IMR-90 (cell line): ENCODE results near the gene KCNAB2.

Source experiments
- MAZ ChIP-seq: IDR thresholded peaks from 2 replicates; pipeline ENCODE4 v1.6.1; 2012; ENCODE audit warnings: low read depth, mild to moderate bottlenecking, low read length, improper control_type of control experiment, moderate library complexity, borderline replicate concordance
- MXI1 ChIP-seq: IDR thresholded peaks from 2 replicates; pipeline ENCODE4 v1.6.1; 2012; ENCODE audit warnings: low read depth, mild to moderate bottlenecking, low read length, moderate library complexity, borderline replicate concordance
- POLR2A ChIP-seq: IDR thresholded peaks from 2 replicates; pipeline ENCODE4 v1.6.1; 2012; ENCODE audit warnings: mild to moderate bottlenecking, low read depth, low read length
- RAD21 ChIP-seq: IDR thresholded peaks from 2 replicates; pipeline ENCODE4 v1.6.1; 2012; ENCODE audit warnings: low read length, improper control_type of control experiment
- RFX5 ChIP-seq: IDR thresholded peaks from 2 replicates; pipeline ENCODE4 v1.8.0; 2012; ENCODE audit warnings: low read depth, mild to moderate bottlenecking, low read length, moderate library complexity
- SMC3 ChIP-seq: fragments of 150-350 bp; IDR thresholded peaks from 2 replicates; pipeline ENCODE4 v1.6.1; 2016; ENCODE audit warnings: low read depth, mild to moderate bottlenecking, antibody characterized with exemption, low read length, moderate library complexity
- TF ChIP-seq, protein P1 (sequence below): conservative IDR thresholded peaks from 2 replicates; pipeline ENCODE4 v1.5.1; 2012; ENCODE audit warnings: mild to moderate bottlenecking, low read depth, low read length, improper control_type of control experiment
- TF ChIP-seq, protein P2 (sequence below): fragments of 150-350 bp; IDR thresholded peaks from 2 replicates; pipeline ENCODE4 v1.6.1; 2016; ENCODE audit warnings: low read depth, mild to moderate bottlenecking, low read length, moderate library complexity, borderline replicate concordance
- TF ChIP-seq, protein P3 (sequence below): fragments of 150-350 bp; IDR thresholded peaks from 2 replicates; pipeline ENCODE4 v1.6.1; 2017; ENCODE audit warnings: mild to moderate bottlenecking, antibody characterized with exemption, low read length, low read depth

DNA sequence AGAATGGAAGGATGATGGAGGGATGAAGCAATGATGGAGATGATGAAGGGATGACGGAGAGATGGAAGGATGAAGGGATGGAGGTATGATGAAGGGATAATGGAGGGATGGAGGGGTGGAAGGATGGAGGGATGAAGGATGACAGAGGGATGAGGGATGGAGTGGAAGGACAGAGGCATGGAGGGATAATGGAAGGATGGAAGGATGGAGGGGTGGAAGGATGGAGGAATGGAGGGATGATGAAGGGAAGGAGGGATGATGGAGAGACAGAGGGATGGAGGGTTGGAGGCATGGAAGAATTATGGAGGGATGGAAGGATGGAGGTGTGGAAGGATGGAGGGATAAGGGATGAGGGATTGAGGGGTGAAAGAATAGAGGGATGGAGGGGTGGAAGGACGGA lies 62.8 kb downstream of the KCNAB2 start:
- TF ChIP-seq POLR2A: no peak
- TF ChIP-seq, protein P1, sequence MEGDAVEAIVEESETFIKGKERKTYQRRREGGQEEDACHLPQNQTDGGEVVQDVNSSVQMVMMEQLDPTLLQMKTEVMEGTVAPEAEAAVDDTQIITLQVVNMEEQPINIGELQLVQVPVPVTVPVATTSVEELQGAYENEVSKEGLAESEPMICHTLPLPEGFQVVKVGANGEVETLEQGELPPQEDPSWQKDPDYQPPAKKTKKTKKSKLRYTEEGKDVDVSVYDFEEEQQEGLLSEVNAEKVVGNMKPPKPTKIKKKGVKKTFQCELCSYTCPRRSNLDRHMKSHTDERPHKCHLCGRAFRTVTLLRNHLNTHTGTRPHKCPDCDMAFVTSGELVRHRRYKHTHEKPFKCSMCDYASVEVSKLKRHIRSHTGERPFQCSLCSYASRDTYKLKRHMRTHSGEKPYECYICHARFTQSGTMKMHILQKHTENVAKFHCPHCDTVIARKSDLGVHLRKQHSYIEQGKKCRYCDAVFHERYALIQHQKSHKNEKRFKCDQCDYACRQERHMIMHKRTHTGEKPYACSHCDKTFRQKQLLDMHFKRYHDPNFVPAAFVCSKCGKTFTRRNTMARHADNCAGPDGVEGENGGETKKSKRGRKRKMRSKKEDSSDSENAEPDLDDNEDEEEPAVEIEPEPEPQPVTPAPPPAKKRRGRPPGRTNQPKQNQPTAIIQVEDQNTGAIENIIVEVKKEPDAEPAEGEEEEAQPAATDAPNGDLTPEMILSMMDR: no peak
- TF ChIP-seq MXI1: no peak
- no peak for TF ChIP-seq SMC3
- no peak for TF ChIP-seq RFX5
- TF ChIP-seq MAZ: no peak
- TF ChIP-seq, protein P2, sequence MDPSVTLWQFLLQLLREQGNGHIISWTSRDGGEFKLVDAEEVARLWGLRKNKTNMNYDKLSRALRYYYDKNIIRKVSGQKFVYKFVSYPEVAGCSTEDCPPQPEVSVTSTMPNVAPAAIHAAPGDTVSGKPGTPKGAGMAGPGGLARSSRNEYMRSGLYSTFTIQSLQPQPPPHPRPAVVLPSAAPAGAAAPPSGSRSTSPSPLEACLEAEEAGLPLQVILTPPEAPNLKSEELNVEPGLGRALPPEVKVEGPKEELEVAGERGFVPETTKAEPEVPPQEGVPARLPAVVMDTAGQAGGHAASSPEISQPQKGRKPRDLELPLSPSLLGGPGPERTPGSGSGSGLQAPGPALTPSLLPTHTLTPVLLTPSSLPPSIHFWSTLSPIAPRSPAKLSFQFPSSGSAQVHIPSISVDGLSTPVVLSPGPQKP: no peak
- TF ChIP-seq RAD21: no peak
- TF ChIP-seq, protein P3, sequence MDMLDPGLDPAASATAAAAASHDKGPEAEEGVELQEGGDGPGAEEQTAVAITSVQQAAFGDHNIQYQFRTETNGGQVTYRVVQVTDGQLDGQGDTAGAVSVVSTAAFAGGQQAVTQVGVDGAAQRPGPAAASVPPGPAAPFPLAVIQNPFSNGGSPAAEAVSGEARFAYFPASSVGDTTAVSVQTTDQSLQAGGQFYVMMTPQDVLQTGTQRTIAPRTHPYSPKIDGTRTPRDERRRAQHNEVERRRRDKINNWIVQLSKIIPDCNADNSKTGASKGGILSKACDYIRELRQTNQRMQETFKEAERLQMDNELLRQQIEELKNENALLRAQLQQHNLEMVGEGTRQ: no peak
